ENCODE measurements around the gene TCN2.
"Not testable (repeated sequence)": the region's sequence is repeated elsewhere in the genome, so short reads cannot be mapped to it uniquely, and the experiment has no call there.

- TF ChIP-seq CTCF, POLR2AphosphoS5, POLR2A (IDR thresholded peaks at IDR 0.05): not testable (repeated sequence)
Measured at GRCh38 chr22:30619909-30620308, 12.9 kb downstream of the TCN2 start.

Measured in sigmoid colon (tissue), 4 donors.